Activated naive CD8-positive, alpha-beta T cell treated with anti-CD3 and anti-CD28 coated beads for 36 hours (primary cell): ENCODE data around the gene ST14. TPM values are rescaled to one million over a fixed set of nuclear protein-coding genes. Genes with fewer than 3 reads are reported as not detected.

ENCODE experiments used
- total RNA-seq, 2 experiments: library from RNA; stranded (reverse); gene quantifications; one replicate each; pipeline ENCODE4 v1.2.3, GENCODE V29; 2021

Gene ST14
- total RNA-seq, 2 experiments from 2014 or later, result 0.14 to 0.48 TPM

Other genes with a start within 250 kb of the ST14 start
- gene PRDM10, start 156.9 kb upstream of the ST14 start, total RNA-seq, result 10 to 100 TPM; 10.7 to 11.0 TPM
- 10 to 100 TPM; 26.5 to 29.7 TPM for gene APLP2, start 89.9 kb upstream of the ST14 start, total RNA-seq
- gene ZBTB44, start 155.1 kb downstream of the ST14 start, total RNA-seq, result 10 to 100 TPM; 43.2 to 44.6 TPM